GM21423 (cell line): ENCODE results near the gene PRKACG.

ENCODE experiments used
- ATAC-seq: cut with Tn5 transposase; IDR thresholded peaks from one replicate; pipeline ENCODE4 v1.9.1; 2021; ENCODE audit warnings: mild to moderate bottlenecking, moderate library complexity; ENCODE audit not compliant: unreplicated experiment

Gene PRKACG

DNA sequence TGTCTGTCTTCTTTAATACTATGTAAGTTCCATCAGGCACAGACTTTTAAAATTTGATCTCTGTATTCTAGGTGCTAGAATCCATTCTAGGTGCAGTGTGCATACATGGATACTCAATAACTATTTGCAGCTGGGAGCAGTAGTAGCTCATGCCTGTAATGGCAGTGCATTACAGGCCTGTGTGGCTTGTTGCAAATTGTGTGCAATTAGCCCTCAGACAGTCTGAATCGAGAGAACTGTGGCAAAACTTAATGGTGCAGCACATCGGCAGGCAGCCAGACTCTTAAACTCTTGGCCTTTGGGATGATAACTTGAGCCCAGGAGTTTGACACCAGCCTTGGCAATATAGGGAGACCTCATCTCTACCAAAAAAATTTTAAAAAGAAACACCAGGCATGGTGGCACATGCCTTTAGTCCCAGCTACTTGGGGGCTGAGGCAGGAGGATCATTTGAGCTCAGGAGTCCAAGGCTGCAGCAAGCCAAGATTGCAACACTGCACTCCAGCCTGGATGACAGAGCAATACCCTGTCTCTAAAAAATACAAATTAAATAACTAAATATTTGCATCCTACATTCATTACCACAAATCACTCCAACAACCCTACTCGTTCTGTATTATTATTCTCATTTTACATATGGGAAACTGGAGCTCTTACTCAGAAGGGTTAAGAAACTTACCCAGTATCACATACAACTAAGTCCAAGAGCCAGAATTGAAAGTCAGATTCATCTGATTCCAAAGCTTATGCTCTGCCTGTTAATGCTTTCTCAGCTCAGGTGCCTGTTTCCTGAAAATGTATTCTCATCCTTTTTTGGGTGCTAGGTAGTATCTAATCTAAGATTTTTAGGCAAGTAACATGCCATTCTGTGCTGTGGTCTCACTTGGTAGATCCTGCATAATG, 30.1 kb downstream of the PRKACG start:
- no peak for ATAC-seq

- no peak for ATAC-seq
Observed at GRCh38 chr9:68983008-68983411, 30.9 kb downstream of the PRKACG start.

GRCh38 chr9:68981789-68982188, 32.1 kb downstream of the PRKACG start:
- peak; percentile 59 for ATAC-seq

GRCh38 chr9:68980341-68980914, 33.5 kb downstream of the PRKACG start:
- no peak for ATAC-seq

GRCh38 chr9:68979538-68980314, 34.2 kb downstream of the PRKACG start:
- peak; percentile 20 for ATAC-seq

DNA sequence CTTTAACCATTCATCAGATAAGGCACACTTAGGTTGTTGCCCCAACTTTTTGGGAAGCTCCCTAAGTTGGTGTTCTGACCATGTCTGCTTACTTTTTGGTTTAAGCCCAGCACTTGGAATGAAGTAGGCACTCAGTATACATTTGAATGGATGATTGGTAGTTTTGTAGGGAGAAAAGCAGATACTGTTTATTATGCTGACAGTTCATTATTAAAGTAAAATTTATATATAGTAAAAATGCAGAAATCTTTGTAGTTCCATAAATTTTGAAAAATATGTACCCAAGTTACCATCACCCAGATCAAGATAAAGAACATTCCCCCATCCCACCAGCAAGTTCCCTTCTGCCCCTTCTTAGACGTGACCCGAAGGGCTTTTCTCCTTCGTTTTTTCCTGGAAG, 35.4 kb downstream of the PRKACG start:
- no peak for ATAC-seq

DNA sequence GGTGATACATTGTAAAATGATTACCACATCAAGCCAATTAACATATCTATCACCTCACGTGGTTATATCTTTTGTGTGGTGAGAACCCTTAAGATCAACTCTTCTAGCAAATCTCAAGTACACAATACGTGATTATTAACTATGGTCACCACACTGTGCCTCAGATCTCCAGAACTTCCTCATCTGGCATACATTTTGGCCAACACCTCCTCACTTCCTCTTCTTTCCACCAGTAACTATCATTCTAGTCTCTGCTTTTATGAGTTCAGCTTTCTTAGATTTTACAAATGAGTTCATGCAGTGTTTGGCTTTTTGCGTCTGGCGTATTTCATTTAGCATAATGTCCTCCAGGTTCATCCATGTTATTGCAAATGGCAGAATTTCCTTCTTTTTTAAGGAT, 35.8 kb downstream of the PRKACG start:
- ATAC-seq: no peak

DNA sequence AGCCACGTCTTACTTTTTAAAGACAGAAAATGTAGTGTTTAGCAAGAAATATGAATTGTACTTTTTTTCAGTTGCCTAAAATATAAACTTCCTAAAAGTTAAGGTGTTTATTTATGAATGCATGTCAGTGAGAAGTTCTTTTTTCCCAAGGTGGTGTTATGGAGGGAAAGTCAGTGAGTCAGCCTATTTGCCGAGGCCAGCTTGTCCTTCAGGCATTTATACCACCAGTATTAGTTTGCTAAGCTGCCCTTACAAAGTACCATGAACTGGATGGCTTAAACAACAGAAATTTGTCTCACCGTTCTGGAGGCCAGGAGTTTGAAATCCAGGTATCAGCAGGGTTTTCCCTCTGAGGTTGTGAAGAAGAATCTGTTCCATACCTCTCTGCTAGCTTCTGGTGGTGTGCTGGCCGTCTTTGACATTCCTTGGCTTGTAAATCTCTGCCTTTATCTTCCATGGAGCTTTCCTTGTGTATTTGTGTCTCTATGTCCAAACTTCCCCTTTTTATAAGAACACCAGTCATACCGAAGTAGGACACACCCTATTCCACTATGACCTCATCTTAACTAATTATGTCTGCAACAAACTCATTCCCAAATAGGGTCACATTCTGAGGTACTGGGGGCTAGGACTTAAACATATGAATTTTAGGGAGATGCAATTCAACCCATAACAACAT, 38.4 kb downstream of the PRKACG start:
- ATAC-seq: no peak

- ATAC-seq: no peak
Observed at GRCh38 chr9:68974901-68975300, 39.0 kb downstream of the PRKACG start.

DNA sequence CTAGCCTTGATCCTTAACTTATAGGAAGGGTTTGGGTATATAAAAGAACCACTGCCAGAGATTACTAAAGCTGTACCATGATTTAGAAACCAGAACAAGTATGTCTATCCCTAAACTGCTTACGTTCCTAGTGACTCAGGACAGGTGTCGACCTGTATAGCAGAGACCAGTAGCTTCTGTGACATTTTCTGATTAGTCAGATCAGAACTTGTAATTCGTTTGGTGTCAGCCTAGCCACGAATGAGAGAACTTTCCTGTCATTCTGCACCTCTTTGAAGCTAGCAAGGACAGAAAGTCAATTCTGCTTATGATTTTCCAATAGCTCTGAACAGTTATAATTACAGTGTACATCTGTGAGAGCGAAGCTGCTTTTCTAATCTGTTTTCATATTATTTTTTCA, 39.5 kb downstream of the PRKACG start:
- ATAC-seq: peak; percentile 78

DNA sequence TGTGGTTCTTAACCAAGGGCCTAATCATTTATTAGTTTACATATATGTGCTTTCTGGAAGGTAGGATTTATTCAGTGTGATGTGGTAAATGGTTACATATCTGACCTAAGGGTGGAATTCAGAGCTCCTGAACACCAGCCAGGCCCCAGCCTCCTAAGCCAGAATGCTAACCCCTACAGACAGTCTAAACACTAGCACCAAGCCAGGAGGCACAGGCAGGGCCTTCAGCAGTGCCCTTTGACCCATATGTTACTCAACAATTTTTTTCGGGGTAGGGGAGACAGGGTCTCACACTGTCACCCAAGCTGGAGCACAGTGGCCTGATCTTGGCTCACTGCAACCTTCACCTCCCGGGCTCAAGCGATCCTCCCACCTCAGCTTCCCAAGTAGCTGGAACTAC, 40.3 kb downstream of the PRKACG start:
- no peak for ATAC-seq

DNA sequence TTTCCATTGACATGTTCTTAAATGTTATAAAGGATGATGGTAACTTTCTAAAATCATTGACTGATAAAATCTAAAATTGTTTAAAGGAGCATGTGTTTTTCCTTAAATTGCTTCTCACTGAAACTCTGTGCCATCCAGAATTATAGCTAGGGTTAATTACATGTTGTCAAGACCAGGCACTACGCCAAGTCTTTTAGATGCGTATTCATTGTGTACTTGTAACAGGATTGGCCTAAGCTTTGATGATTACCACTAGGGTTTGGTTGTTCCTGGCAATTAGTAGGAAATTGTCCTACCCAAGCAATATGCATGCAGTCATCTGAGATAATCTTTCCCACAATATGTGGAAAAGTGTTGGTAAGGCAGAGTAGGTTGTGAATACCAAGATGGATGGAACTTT, 43.8 kb downstream of the PRKACG start:
- no peak for ATAC-seq

DNA sequence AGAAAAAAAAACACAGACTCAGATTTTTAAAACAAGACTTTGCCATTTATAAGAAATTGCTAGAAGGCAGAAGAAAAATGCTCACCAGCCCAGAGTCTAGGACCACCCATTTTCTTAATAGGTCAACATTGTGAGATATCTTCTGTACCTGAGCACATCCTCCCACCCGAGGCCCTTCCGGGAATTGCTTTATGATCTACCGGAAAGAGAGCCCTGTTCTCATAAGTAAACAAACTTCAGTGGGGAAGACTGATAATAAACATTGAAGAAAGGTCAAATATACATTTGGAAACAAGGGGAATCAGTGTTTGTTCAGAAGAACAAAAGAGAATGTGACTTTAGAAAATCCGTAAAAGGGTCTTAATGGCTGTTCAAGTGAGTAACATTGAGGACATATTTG, 44.4 kb downstream of the PRKACG start:
- no peak for ATAC-seq

DNA sequence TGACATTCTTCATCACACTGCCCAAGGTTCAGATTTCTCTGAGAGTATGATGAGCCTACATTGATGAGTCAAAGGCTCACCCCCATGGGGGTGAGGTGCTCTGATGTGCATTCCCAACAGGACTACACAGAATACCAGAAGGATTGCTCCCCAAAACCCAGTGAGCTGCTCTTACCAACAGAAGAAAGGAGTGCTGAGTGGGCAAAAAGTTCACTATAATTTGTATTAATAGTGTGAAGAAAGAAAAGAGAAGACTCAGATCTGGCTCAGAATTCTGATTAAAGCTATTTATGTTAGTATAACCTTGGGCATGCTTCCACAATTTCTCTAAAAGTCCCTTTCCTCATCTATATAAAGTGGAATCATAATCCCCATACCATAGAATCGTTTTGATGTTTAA, 46.1 kb downstream of the PRKACG start:
- no peak for ATAC-seq

GRCh38 chr9:68966496-68966944, 47.4 kb downstream of the PRKACG start:
- peak; percentile 73 for ATAC-seq

DNA sequence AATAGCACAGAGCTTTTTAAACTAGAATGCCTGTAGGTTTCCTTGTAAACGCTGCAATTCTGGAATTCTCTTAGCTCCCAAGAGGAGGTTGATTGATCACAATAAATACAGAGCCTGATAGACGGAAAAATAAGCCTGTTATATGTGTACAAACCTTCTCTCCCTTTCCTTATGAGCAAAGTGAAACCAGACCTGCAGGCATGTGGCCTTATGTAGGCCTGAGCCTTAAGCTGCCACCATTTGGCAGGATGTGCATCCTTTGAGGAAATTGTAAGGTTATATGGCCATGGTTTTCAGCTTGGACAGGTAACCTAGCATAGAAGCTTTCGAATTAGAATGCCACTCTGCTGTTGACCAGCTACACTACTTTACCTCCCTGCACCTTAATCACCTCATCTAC, 49.1 kb downstream of the PRKACG start:
- ATAC-seq: no peak

DNA sequence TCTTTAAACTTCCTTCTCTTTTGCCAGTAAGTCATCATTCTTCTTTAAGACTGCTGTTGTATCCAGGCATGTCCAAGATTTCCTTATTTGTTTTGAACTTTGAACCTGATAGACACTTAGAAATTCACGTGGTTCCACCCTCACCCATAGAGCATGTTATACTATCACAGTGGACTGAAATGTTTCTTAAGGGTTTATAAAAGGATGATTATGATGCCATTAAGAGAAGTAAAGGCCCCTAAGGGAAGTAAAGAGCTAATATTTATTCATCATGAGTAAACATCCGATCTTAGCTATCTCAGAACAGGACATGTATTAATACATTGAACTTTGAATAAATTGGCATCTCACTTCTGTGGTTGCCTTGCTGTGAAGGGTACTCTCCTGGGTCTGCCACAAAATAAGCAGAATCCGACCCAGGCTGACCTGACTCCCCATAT, 49.8 kb downstream of the PRKACG start:
- ATAC-seq: no peak

DNA sequence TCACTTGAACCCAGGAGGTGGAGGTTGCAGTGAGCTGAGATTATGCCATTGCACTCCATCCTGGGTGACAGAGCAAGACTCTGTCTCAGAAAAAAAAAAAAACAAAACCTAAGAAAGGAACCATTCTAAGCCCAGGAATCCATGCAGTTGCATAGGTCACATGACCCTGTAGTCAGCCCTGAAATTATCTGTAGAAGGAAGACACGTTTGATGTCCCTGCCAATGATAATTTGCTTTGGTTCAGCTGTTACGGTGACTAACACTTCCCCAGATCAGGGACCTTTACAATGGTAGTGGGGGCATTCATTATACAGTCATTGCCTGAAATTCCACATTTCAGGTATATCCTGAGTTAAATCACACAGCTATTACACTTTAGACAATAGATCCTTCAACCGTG, 50.5 kb downstream of the PRKACG start:
- no peak for ATAC-seq
